HEK293 (cell line): ENCODE results near the gene GAST.

Experiments
- ATF2 ChIP-seq: fragments of 450-650 bp; formaldehyde crosslinking; IDR thresholded peaks from 2 replicates; pipeline ENCODE4 v1.5.1; 2016; ENCODE audit warnings: missing biosample characterization, missing genetic modification characterization, low read depth
- HOXA7 ChIP-seq: sonication (generic); formaldehyde crosslinking; IDR thresholded peaks from 2 replicates; pipeline ENCODE4 v1.8.1; 2022; ENCODE audit warnings: missing genetic modification reagents, borderline replicate concordance
- TSHZ1 ChIP-seq: fragments of 450-650 bp; formaldehyde crosslinking; IDR thresholded peaks from 2 replicates; pipeline ENCODE4 v1.5.1; 2016; ENCODE audit warnings: missing biosample characterization, missing genetic modification characterization, borderline replicate concordance
- ZBTB20 ChIP-seq: fragments of 450-650 bp; formaldehyde crosslinking; IDR thresholded peaks from 2 replicates; pipeline ENCODE4 v1.5.1; 2016; ENCODE audit warnings: missing biosample characterization, missing genetic modification characterization
- ZBTB26 ChIP-seq: fragments of 450-650 bp; formaldehyde crosslinking; optimal IDR thresholded peaks from 2 replicates; pipeline ENCODE3; 2016; ENCODE audit warnings: missing biosample characterization, mild to moderate bottlenecking, missing genetic modification characterization
- ZBTB8A ChIP-seq: fragments of 450-650 bp; formaldehyde crosslinking; IDR thresholded peaks from 2 replicates; pipeline ENCODE4 v1.5.1; 2016; ENCODE audit warnings: missing biosample characterization, missing genetic modification characterization
- ZFP41 ChIP-seq: fragments of 450-650 bp; formaldehyde crosslinking; IDR thresholded peaks from 2 replicates; pipeline ENCODE4 v1.5.1; 2016; ENCODE audit warnings: missing biosample characterization, missing genetic modification characterization, borderline replicate concordance
- ZNF121 ChIP-seq: fragments of 450-650 bp; formaldehyde crosslinking; IDR thresholded peaks from 2 replicates; pipeline ENCODE4 v1.5.1; 2016; ENCODE audit warnings: missing biosample characterization, missing genetic modification characterization
- ZNF175 ChIP-seq: fragments of 450-650 bp; formaldehyde crosslinking; IDR thresholded peaks from 2 replicates; pipeline ENCODE4 v1.5.1; 2016; ENCODE audit warnings: missing biosample characterization, missing genetic modification characterization
- ZNF19 ChIP-seq: fragments of 450-650 bp; formaldehyde crosslinking; IDR thresholded peaks from 2 replicates; pipeline ENCODE4; 2016; ENCODE audit warnings: missing biosample characterization, missing genetic modification characterization, low read depth
- ZNF211 ChIP-seq: fragments of 450-650 bp; formaldehyde crosslinking; IDR thresholded peaks from 2 replicates; pipeline ENCODE4 v1.5.1; 2016; ENCODE audit warnings: low read depth, missing biosample characterization, missing genetic modification characterization
- ZNF221 ChIP-seq: fragments of 450-650 bp; formaldehyde crosslinking; IDR thresholded peaks from 2 replicates; pipeline ENCODE4 v1.5.1; 2017; ENCODE audit warnings: missing biosample characterization, missing genetic modification characterization, borderline replicate concordance
- ZNF24 ChIP-seq: fragments of 450-650 bp; formaldehyde crosslinking; IDR thresholded peaks from 2 replicates; pipeline ENCODE4 v1.5.1; 2016; ENCODE audit warnings: missing biosample characterization, missing genetic modification characterization
- ZNF266 ChIP-seq: fragments of 450-650 bp; formaldehyde crosslinking; IDR thresholded peaks from 2 replicates; pipeline ENCODE4 v1.5.1; 2016; ENCODE audit warnings: missing biosample characterization, missing genetic modification characterization, low read depth
- ZNF280C ChIP-seq: fragments of 450-650 bp; formaldehyde crosslinking; IDR thresholded peaks from 2 replicates; pipeline ENCODE4 v1.5.1; 2016; ENCODE audit warnings: missing biosample characterization, missing genetic modification characterization
- ZNF391 ChIP-seq: fragments of 450-650 bp; formaldehyde crosslinking; IDR thresholded peaks from 2 replicates; pipeline ENCODE4 v1.5.1; 2016; ENCODE audit warnings: low read depth, missing biosample characterization, missing genetic modification characterization, borderline replicate concordance
- ZNF48 ChIP-seq: fragments of 450-650 bp; formaldehyde crosslinking; IDR thresholded peaks from 2 replicates; pipeline ENCODE4 v1.5.1; 2016; ENCODE audit warnings: missing biosample characterization, missing genetic modification characterization
- ZNF529 ChIP-seq: fragments of 450-650 bp; formaldehyde crosslinking; IDR thresholded peaks from 2 replicates; pipeline ENCODE4 v1.5.1; 2017; ENCODE audit warnings: missing genetic modification characterization, missing biosample characterization; ENCODE audit not compliant: insufficient replicate concordance
- ZNF560 ChIP-seq: fragments of 450-650 bp; formaldehyde crosslinking; IDR thresholded peaks from 2 replicates; pipeline ENCODE4 v1.5.1; 2017; ENCODE audit warnings: missing biosample characterization, missing genetic modification characterization, borderline replicate concordance
- ZNF76 ChIP-seq: fragments of 450-650 bp; formaldehyde crosslinking; IDR thresholded peaks from 2 replicates; pipeline ENCODE4; 2016; ENCODE audit warnings: low read depth, missing biosample characterization, missing genetic modification characterization, borderline replicate concordance
- ZXDB ChIP-seq: fragments of 450-650 bp; formaldehyde crosslinking; IDR thresholded peaks from 2 replicates; pipeline ENCODE4 v1.5.1; 2016; ENCODE audit warnings: missing biosample characterization, missing genetic modification characterization
- TF ChIP-seq, protein P1 (sequence below): fragments of 450-650 bp; formaldehyde crosslinking; IDR thresholded peaks from 2 replicates; pipeline ENCODE4 v1.5.1; 2016; ENCODE audit warnings: missing biosample characterization, missing genetic modification characterization
- TF ChIP-seq, protein P2 (sequence below): fragments of 450-650 bp; formaldehyde crosslinking; IDR thresholded peaks from 2 replicates; pipeline ENCODE4 v1.5.1; 2016; ENCODE audit warnings: missing biosample characterization, missing genetic modification characterization
- TF ChIP-seq, protein P3 (sequence below): fragments of 450-650 bp; formaldehyde crosslinking; IDR thresholded peaks from 2 replicates; pipeline ENCODE4 v1.5.1; 2016; ENCODE audit warnings: missing biosample characterization, missing genetic modification characterization

Gene GAST

DNA sequence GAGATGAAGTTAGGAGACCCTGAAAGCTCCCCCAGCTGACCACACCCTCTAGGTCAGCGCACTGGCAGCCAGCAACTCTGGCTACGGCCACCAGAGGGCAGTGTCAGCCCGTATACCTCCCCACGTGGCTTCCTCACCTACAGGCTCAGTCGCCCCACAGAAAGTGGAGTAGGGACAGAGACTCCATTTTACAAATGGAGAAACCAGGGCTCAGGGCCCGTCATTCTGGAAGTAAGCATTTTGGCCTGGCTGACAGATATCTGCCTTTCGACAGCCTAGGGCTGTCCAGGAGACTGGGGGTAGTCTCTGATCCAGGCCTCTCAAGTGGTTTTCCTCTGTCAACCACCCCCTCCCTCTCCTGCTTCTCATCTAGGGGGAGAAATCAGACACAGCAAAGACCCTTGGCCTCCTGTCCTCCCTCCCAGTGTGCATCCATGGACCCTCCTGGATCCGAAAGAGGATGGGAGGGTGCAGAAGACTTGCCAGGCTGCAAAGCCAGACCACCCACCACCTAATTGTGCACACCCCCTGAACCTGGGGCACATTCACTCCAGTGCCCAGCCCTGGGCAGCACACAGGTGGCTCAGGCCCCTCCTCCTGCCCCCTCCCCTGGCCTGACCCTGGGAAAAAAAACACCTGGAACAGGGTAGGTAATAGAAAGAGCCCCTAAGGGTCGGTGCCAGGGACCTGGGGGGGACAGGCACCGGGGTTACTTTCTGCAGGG is 26.1 kb downstream of the GAST start (continued):
- TF ChIP-seq HOXA7 (no peak), ZNF560 (tag by site-specific recombination) (no peak), ZBTB8A (peak; percentile 41), ZNF19 (tag by site-specific recombination) (no peak), ZFP41 (tag by site-specific recombination) (no peak), ZBTB26 (tag by site-specific recombination) (no peak), ZNF391 (tag by site-specific recombination) (peak; percentile 49; the same call in 1 of the 2 replicates), ZNF280C (no peak), ATF2 (no peak), ZNF175 (tag by site-specific recombination) (no peak), ZBTB20 (tag by site-specific recombination) (no peak), ZNF48 (tag by site-specific recombination) (no peak), ZNF76 (tag by site-specific recombination) (0 out of 2 replicates have a peak, but pooled peaks have one; percentile 30), ZNF24 (tag by site-specific recombination) (no peak; the same call in 1 of the 2 replicates), ZNF266 (no peak), ZNF221 (tag by site-specific recombination) (no peak), ZNF211 (tag by site-specific recombination) (no peak), TSHZ1 (tag by site-specific recombination) (no peak), ZNF121 (tag by site-specific recombination) (no peak), ZNF529 (tag by site-specific recombination) (no peak), ZXDB (no peak)
- TF ChIP-seq, protein P1, sequence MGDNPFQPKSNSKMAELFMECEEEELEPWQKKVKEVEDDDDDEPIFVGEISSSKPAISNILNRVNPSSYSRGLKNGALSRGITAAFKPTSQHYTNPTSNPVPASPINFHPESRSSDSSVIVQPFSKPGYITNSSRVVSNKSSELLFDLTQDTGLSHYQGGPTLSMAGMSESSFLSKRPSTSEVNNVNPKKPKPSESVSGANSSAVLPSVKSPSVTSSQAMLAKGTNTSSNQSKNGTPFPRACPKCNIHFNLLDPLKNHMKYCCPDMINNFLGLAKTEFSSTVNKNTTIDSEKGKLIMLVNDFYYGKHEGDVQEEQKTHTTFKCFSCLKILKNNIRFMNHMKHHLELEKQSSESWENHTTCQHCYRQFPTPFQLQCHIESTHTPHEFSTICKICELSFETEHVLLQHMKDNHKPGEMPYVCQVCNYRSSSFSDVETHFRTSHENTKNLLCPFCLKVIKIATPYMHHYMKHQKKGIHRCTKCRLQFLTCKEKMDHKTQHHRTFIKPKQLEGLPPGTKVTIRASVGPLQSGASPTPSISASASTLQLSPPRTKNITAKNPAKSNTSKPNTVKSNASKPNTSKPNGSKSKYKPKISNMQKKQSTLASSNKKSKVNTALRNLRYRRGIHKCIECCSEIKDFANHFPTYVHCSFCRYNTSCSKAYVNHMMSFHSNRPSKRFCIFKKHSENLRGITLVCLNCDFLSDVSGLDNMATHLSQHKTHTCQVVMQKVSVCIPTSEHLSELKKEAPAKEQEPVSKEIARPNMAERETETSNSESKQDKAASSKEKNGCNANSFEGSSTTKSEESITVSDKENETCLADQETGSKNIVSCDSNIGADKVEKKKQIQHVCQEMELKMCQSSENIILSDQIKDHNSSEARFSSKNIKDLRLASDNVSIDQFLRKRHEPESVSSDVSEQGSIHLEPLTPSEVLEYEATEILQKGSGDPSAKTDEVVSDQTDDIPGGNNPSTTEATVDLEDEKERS (tag by site-specific recombination) = no peak
- TF ChIP-seq, protein P2, sequence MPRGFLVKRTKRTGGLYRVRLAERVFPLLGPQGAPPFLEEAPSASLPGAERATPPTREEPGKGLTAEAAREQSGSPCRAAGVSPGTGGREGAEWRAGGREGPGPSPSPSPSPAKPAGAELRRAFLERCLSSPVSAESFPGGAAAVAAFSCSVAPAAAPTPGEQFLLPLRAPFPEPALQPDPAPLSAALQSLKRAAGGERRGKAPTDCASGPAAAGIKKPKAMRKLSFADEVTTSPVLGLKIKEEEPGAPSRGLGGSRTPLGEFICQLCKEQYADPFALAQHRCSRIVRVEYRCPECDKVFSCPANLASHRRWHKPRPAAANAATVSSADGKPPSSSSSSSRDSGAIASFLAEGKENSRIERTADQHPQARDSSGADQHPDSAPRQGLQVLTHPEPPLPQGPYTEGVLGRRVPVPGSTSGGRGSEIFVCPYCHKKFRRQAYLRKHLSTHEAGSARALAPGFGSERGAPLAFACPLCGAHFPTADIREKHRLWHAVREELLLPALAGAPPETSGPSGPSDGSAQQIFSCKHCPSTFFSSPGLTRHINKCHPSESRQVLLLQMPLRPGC = no peak
- TF ChIP-seq, protein P3, sequence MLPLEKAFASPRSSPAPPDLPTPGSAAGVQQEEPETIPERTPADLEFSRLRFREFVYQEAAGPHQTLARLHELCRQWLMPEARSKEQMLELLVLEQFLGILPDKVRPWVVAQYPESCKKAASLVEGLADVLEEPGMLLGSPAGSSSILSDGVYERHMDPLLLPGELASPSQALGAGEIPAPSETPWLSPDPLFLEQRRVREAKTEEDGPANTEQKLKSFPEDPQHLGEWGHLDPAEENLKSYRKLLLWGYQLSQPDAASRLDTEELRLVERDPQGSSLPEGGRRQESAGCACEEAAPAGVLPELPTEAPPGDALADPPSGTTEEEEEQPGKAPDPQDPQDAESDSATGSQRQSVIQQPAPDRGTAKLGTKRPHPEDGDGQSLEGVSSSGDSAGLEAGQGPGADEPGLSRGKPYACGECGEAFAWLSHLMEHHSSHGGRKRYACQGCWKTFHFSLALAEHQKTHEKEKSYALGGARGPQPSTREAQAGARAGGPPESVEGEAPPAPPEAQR (tag by site-specific recombination) = no peak
